HCT116 (cell line): ENCODE results near the gene NEK8. TPM values are rescaled to one million over a fixed set of nuclear protein-coding genes. Genes with fewer than 3 reads are reported as not detected.

Experiments used
- ATAC-seq: fragments of 200-7000 bp; cut with Tn5 transposase; 2 replicates; pipeline ENCODE4 v1.9.1; 2020; ENCODE audit warnings: mild to moderate bottlenecking, moderate library complexity
- BruUV-seq: library from RNA; stranded (reverse); fragments of 400-500 nt; replicated peaks from 2 replicates; lab custom pipeline; 2021; lab: Mats Ljungman, UMichigan
- CTCF ChIA-PET: fragments of 300-600 bp; sonication (Branson Sonifier 250); formaldehyde crosslinking; loops from one replicate; lab custom pipeline; 2021; ENCODE audit warnings: antibody characterized with exemption; lab: Charles Lee
- POLR2A ChIA-PET: fragments of 300-600, 350-600 bp; sonication (Branson Sonifier 250); formaldehyde crosslinking; loops from one replicate; lab custom pipeline; 2021; ENCODE audit warnings: antibody characterized with exemption; lab: Charles Lee
- RAD21 ChIA-PET, 2 experiments: fragments of 300-600 bp; sonication (Branson Sonifier 250); formaldehyde crosslinking; loops; one replicate each; lab custom pipeline; 2023; ENCODE audit warnings: low total read pairs in 2 of 2; ENCODE audit not compliant: uncharacterized antibody in 2 of 2, unreplicated experiment in 2 of 2, low non-redundant PET in 1 of 2; lab: Charles Lee
- DNase-seq: peaks from one replicate; pipeline ENCODE4 v3.0.0-alpha.2; 2010; ENCODE audit warnings: low read depth, low spot score
- H2AFZ ChIP-seq: fragments of 200-600 bp; shearing (Covaris generic), sonication (generic); 2 replicates; pipeline ENCODE4 v1.6.1; 2017; ENCODE audit warnings: low read depth, mixed run types, mixed read lengths, antibody characterized with exemption, low read length; ENCODE audit not compliant: poor library complexity, severe bottlenecking
- H3K27ac ChIP-seq: 2 replicates; pipeline ENCODE4 v1.5.1; 2012; ENCODE audit warnings: low read depth, low read length
- H3K27me3 ChIP-seq: fragments of 200-600 bp; sonication (generic); 2 replicates; pipeline ENCODE4 v1.6.1; 2016; ENCODE audit warnings: mixed run types, low read length, mixed read lengths; ENCODE audit not compliant: insufficient read depth
- H3K36me3 ChIP-seq, 2 experiments: fragments of 200-500 bp in 1 of 2; fragments of 200-600 bp in 1 of 2; sonication (Bioruptor generic) in 1 of 2; sonication (generic) in 1 of 2; 2 replicates each; pipeline versions ENCODE4 v1.5.1 to v1.6.1; 2014 to 2016; ENCODE audit warnings: low read length in 2 of 2, inconsistent platforms in 1 of 2, mixed read lengths in 1 of 2, mixed run types in 1 of 2; ENCODE audit not compliant: insufficient read depth in 2 of 2, control insufficient read depth in 1 of 2
- H3K4me1 ChIP-seq, 2 experiments: fragments of 200-600 bp in 1 of 2; sonication (generic) in 1 of 2; 2 replicates each; pipeline versions ENCODE4 v1.5.1 to v1.6.1; 2012 to 2017; ENCODE audit warnings: low read length in 2 of 2, inconsistent platforms in 1 of 2, mild to moderate bottlenecking in 1 of 2, mixed read lengths in 1 of 2, mixed run types in 1 of 2, moderate library complexity in 1 of 2; ENCODE audit not compliant: insufficient read depth in 2 of 2, control insufficient read depth in 1 of 2
- H3K4me2 ChIP-seq: fragments of 200-600 bp; sonication (generic); 2 replicates; pipeline ENCODE4 v1.6.1; 2017; ENCODE audit warnings: mixed run types, low read length, mixed read lengths
- H3K4me3 ChIP-seq, 2 experiments: fragments of 200-600 bp in 1 of 2; sonication (generic) in 1 of 2; replicated peaks in 1 of 2; 2 replicates each; pipeline ENCODE4 v1.5.1; 2011 to 2016; ENCODE audit warnings: low read length in 2 of 2, control low read depth in 1 of 2, low read depth in 1 of 2, mild to moderate bottlenecking in 1 of 2, mixed read lengths in 1 of 2, mixed run types in 1 of 2
- H3K79me2 ChIP-seq: fragments of 200-600 bp; sonication (generic); 2 replicates; pipeline ENCODE4 v1.6.1; 2017; ENCODE audit warnings: mild to moderate bottlenecking, mixed run types, low read length, moderate library complexity, mixed read lengths; ENCODE audit not compliant: insufficient read depth
- H3K9ac ChIP-seq: fragments of 200-600 bp; sonication (generic); 2 replicates; pipeline ENCODE4 v1.6.1; 2016; ENCODE audit warnings: low read length, mixed read lengths
- H3K9me2 ChIP-seq: fragments of 200-600 bp; sonication (generic), shearing (Covaris generic); 2 replicates; pipeline ENCODE4 v1.6.1; 2017; ENCODE audit warnings: mixed run types, mild to moderate bottlenecking, moderate library complexity; ENCODE audit not compliant: insufficient read depth
- H3K9me3 ChIP-seq, 2 experiments: fragments of 200-500 bp in 1 of 2; fragments of 200-600 bp in 1 of 2; sonication (Bioruptor generic) in 1 of 2; sonication (generic) in 1 of 2; 2 replicates each; pipeline ENCODE4 v1.6.1; 2014 to 2017; ENCODE audit warnings: low read length in 2 of 2, mixed read lengths in 2 of 2, inconsistent platforms in 1 of 2, low read depth in 1 of 2, mild to moderate bottlenecking in 1 of 2, mixed run types in 1 of 2, moderate library complexity in 1 of 2; ENCODE audit not compliant: control insufficient read depth in 1 of 2, insufficient read depth in 1 of 2
- H4K20me1 ChIP-seq: fragments of 200-600 bp; sonication (generic), shearing (Covaris generic); 2 replicates; pipeline ENCODE4 v1.6.1; 2017; ENCODE audit warnings: mixed run types, mild to moderate bottlenecking, moderate library complexity; ENCODE audit not compliant: insufficient read depth
- CEBPB ChIP-seq: IDR thresholded peaks from 2 replicates; pipeline ENCODE4 v1.6.1; 2012; ENCODE audit warnings: low read depth
- CTCF ChIP-seq, 3 experiments: fragments of 200-600 bp in 1 of 3; sonication (generic) in 1 of 3; IDR thresholded peaks in 2 of 3; conservative IDR thresholded peaks in 1 of 3; 2 replicates each; pipeline ENCODE4 v1.5.1; 2012 to 2017; ENCODE audit warnings: low read depth in 2 of 3, low read length in 2 of 3, antibody characterized with exemption in 1 of 3, borderline replicate concordance in 1 of 3, control low read depth in 1 of 3, mild to moderate bottlenecking in 1 of 3, mixed read lengths in 1 of 3, mixed run types in 1 of 3, moderate library complexity in 1 of 3; ENCODE audit not compliant: insufficient read depth in 1 of 3
- ELF1 ChIP-seq: IDR thresholded peaks from 2 replicates; pipeline ENCODE4 v1.6.1; 2012; ENCODE audit warnings: low read depth, borderline replicate concordance
- EZH2 ChIP-seq: fragments of 200-600 bp; sonication (generic); IDR thresholded peaks from 2 replicates; pipeline ENCODE4 v1.6.1; 2017; ENCODE audit warnings: antibody characterized with exemption, mixed run types
- FOSL1 ChIP-seq: IDR thresholded peaks from 2 replicates; pipeline ENCODE4 v1.6.1; 2012; ENCODE audit warnings: low read depth
- POLR2A ChIP-seq: IDR thresholded peaks from 2 replicates; pipeline ENCODE4 v1.7.0; 2011; ENCODE audit warnings: borderline replicate concordance; ENCODE audit not compliant: insufficient read depth, insufficient read length; ENCODE audit errors: extremely low read depth
- POLR2AphosphoS5 ChIP-seq: IDR thresholded peaks from 2 replicates; pipeline ENCODE4 v1.6.1; 2011; ENCODE audit warnings: mild to moderate bottlenecking, low read depth, low read length, moderate library complexity
- ZFX ChIP-seq: fragments of 450-650 bp; IDR thresholded peaks from 2 replicates; pipeline ENCODE4 v1.6.1; 2017
- intact Hi-C: fragments of 100-400 bp; cut with micrococcal nuclease; formaldehyde crosslinking; loops from 2 replicates; pipeline ENCODE4 v1.10.0; 2022
- total RNA-seq: library from RNA; stranded (reverse); gene quantifications from one replicate; pipeline ENCODE4 v1.2.1, GENCODE V29; 2021; ENCODE audit not compliant: unreplicated experiment
- TF ChIP-seq, protein P1 (sequence below): IDR thresholded peaks from 2 replicates; pipeline ENCODE4 v1.6.1; 2011; ENCODE audit warnings: mild to moderate bottlenecking, low read length, moderate library complexity; ENCODE audit not compliant: insufficient replicate concordance; ENCODE audit errors: extremely low read depth
- TF ChIP-seq, protein P2 (sequence below): IDR thresholded peaks from 2 replicates; pipeline ENCODE4 v1.6.1; 2012

NEK8 gene
- total RNA-seq, 1 experiment from 2014 or later = 7.0 TPM

GRCh38 chr17:28725166-28725659 lies 3.4 kb upstream of the NEK8 start (continued):
- TF ChIP-seq POLR2AphosphoS5 (peak; percentile 85), EZH2 (no peak), FOSL1 (no peak), ELF1 (no peak)
- TF ChIP-seq, all 23 proteins: peak for 4

DNA sequence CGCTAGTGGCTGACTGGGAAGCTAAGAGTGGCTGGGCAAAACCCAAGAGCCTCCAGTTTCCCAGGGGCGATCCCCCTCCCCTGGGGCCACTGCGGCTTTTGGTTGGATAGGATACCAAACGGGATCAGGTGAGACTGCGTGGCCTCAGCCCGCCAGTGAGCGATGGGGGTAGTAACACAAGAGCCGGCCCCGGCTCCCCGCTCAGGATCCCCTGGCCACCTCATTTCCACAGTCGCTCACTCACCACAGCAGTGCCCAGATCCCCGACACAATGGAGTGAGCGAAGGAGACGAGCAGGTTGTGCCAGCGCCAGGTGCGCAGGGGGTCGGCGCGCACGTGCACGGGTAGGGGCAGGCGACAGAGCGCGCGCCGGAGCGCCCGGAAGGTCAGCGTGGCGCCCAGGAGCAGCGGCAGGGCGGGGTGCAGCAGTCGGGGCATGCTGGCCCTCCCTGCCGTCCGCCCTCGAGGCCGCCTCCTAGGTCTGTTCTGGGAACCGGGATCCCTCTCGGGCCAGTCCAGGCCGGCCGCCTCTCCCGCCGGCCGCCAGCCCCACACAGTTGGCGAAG lies 2.8 kb upstream of the NEK8 start:
- intact Hi-C loops = loop anchor here (2.0 to 5.0 kb wide), 4 partner anchors 123 to 387 kb away; partner anchors contain the start of gene DHRS13

More for the DNA sequence above, 2.8 kb upstream of the NEK8 start:
- H3K9me2 ChIP-seq = no peaks in the 10 kb centered on the region
- CTCF ChIA-PET = interaction anchor here (0.9 to 5.2 kb wide), 14 partner anchors 22 to 390 kb away, joined by 3 to 207 read pairs (median 16); partner anchors contain the start of genes PHF12 and TRAF4
- TF ChIP-seq POLR2AphosphoS5 (peak; percentile 64), POLR2A (peak; percentile 84), ZFX (peak; percentile 63; the same call in 1 of the 2 replicates), CEBPB (no peak), CTCF (IDR thresholded peaks at IDR 0.05 in 2 of 3, conservative IDR thresholded peaks at IDR 0.05 in 1 of 3; ENCODE audit: borderline replicate concordance in 1 of 3, insufficient read depth in 1 of 3, low read depth in 2 of 3, low read length in 2 of 3) (no peak)
- TF ChIP-seq, protein P1, sequence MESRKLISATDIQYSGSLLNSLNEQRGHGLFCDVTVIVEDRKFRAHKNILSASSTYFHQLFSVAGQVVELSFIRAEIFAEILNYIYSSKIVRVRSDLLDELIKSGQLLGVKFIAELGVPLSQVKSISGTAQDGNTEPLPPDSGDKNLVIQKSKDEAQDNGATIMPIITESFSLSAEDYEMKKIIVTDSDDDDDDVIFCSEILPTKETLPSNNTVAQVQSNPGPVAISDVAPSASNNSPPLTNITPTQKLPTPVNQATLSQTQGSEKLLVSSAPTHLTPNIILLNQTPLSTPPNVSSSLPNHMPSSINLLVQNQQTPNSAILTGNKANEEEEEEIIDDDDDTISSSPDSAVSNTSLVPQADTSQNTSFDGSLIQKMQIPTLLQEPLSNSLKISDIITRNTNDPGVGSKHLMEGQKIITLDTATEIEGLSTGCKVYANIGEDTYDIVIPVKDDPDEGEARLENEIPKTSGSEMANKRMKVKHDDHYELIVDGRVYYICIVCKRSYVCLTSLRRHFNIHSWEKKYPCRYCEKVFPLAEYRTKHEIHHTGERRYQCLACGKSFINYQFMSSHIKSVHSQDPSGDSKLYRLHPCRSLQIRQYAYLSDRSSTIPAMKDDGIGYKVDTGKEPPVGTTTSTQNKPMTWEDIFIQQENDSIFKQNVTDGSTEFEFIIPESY = peak; percentile 59
- TF ChIP-seq, protein P2, sequence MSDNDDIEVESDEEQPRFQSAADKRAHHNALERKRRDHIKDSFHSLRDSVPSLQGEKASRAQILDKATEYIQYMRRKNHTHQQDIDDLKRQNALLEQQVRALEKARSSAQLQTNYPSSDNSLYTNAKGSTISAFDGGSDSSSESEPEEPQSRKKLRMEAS = peak; percentile 94
- TF ChIP-seq, all 23 proteins: peak for 5
- peak overlapping the region; percentile 90 for H3K9ac ChIP-seq
- no peak overlapping the region for H2AFZ ChIP-seq
- BruUV-seq = no TSS peak
- peaks cover 15% of the 10 kb centered on the region; the same call in 1 of the 2 replicates for H4K20me1 ChIP-seq
- H3K79me2 ChIP-seq = peaks cover 40% of the 10 kb centered on the region
- H3K9me3 ChIP-seq = no peaks in the 10 kb centered on the region
- H3K27me3 ChIP-seq = no peaks in the 10 kb centered on the region
- ATAC-seq (peak; percentile 35), DNase-seq (no peak)
- peaks cover 42 to 83% of the 10 kb centered on the region in 2 experiments for H3K4me1 ChIP-seq
- H3K27ac ChIP-seq = peak overlapping the region; percentile 89
- H3K4me3 ChIP-seq = peak overlapping the region; percentile 58 to 59
- RAD21 ChIA-PET = interaction anchor here (0.9 to 3.3 kb wide), 13 partner anchors 17 to 392 kb away, joined by 3 to 28 read pairs (median 7); partner anchors contain the start of genes PHF12 (in 2 of the 2) and DHRS13 (in 1 of the 2)
- H3K36me3 ChIP-seq = peaks cover 21 to 37% of the 10 kb centered on the region in 2 experiments; a peak in 3 of 4 replicates
- H3K4me2 ChIP-seq = peak overlapping the region; percentile 77
- POLR2A ChIA-PET = interaction anchor here (0.9 to 5.4 kb wide), 12 partner anchors 15 to 228 kb away, joined by 3 to 149 read pairs (median 4); partner anchors contain the start of genes PHF12, PROCA1 and TRAF4
